WERI-Rb-1 (cell line): ENCODE measurements around the gene PARP3.
"Not testable (repeated sequence)": the region's sequence is repeated elsewhere in the genome, so short reads cannot be mapped to it uniquely, and the experiment has no call there.

Source experiments
- DNase-seq: peaks from one replicate; pipeline ENCODE4 v3.0.0-alpha.2; 2020
- H3K27ac ChIP-seq: fragments of 250-450 bp; sonication (Bioruptor Pico); 2 replicates; pipeline ENCODE4 v1.5.1; 2020; ENCODE audit warnings: mild to moderate bottlenecking, moderate library complexity
- H3K27me3 ChIP-seq: fragments of 250-450 bp; sonication (Bioruptor Pico); 2 replicates; pipeline ENCODE4 v1.5.1; 2021; ENCODE audit warnings: mild to moderate bottlenecking, low read depth, moderate library complexity; ENCODE audit not compliant: insufficient read depth, severe bottlenecking
- H3K36me3 ChIP-seq: fragments of 250-450 bp; sonication (Bioruptor Pico); 2 replicates; pipeline ENCODE4 v1.5.1; 2020; ENCODE audit warnings: mild to moderate bottlenecking, moderate library complexity
- H3K4me3 ChIP-seq: 2 replicates; pipeline ENCODE4 v1.5.1; 2011; ENCODE audit warnings: low read depth, mild to moderate bottlenecking, control low read depth, low read length
- H3K9me3 ChIP-seq: fragments of 250-450 bp; sonication (Bioruptor Pico); 2 replicates; pipeline ENCODE4 v1.5.1; 2021; ENCODE audit warnings: mild to moderate bottlenecking, moderate library complexity; ENCODE audit not compliant: severe bottlenecking
- TF ChIP-seq, protein P1 (sequence below): IDR thresholded peaks from 2 replicates; pipeline ENCODE4 v1.5.1; 2011; ENCODE audit warnings: low read depth, mild to moderate bottlenecking, control low read depth, inconsistent platforms, low read length

The PARP3 gene

GRCh38 chr3:51941798-51942602, at the start of gene PARP3, which contains the start of gene RRP9:
PARP3 (plus strand) TSS chr3:51942363; CDS start chr3:51943356, 993 bp downstream.
RRP9 (minus strand) TSS chr3:51941904; CDS start chr3:51941867, 37 bp downstream.
- Histone ChIP-seq H3K36me3 (peaks cover 25% of the 10 kb centered on the region), H3K27ac (peak within 1 kb of the TSS; percentile 88), H3K4me3 (peak within 1 kb of the TSS; percentile 81), H3K27me3 (no peaks in the 10 kb centered on the region), H3K9me3 (no peaks in the 10 kb centered on the region)
- TF ChIP-seq, protein P1, sequence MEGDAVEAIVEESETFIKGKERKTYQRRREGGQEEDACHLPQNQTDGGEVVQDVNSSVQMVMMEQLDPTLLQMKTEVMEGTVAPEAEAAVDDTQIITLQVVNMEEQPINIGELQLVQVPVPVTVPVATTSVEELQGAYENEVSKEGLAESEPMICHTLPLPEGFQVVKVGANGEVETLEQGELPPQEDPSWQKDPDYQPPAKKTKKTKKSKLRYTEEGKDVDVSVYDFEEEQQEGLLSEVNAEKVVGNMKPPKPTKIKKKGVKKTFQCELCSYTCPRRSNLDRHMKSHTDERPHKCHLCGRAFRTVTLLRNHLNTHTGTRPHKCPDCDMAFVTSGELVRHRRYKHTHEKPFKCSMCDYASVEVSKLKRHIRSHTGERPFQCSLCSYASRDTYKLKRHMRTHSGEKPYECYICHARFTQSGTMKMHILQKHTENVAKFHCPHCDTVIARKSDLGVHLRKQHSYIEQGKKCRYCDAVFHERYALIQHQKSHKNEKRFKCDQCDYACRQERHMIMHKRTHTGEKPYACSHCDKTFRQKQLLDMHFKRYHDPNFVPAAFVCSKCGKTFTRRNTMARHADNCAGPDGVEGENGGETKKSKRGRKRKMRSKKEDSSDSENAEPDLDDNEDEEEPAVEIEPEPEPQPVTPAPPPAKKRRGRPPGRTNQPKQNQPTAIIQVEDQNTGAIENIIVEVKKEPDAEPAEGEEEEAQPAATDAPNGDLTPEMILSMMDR: peak; percentile 96
- DNase-seq: peak; percentile 100

DNA sequence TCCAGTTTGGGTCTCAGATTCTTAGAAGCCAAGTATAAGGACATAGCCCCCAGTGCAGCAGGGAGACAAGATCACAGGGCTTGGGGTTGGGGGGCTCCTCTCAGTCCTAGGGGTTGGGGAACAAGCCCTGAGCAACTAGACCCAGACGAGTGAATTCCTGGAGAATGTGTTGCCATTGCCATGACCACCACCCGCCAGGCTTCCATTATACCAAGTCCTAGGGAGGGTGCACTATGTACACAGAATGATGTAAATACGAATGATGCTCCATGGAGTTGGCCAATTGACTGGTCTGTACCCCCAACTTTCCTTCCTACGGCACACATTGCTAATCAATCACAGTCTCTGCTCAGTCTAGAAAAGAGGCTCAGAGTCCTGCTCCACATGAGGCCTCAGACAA, 47.8 kb upstream of the PARP3 start:
- TF ChIP-seq, protein P1: no peak
- Histone ChIP-seq H3K36me3 (no peaks in the 10 kb centered on the region), H3K27me3 (no peaks in the 10 kb centered on the region), H3K9me3 (no peaks in the 10 kb centered on the region), H3K4me3 (no peak overlapping the region), H3K27ac (no peak overlapping the region)
- no peak for DNase-seq

DNA sequence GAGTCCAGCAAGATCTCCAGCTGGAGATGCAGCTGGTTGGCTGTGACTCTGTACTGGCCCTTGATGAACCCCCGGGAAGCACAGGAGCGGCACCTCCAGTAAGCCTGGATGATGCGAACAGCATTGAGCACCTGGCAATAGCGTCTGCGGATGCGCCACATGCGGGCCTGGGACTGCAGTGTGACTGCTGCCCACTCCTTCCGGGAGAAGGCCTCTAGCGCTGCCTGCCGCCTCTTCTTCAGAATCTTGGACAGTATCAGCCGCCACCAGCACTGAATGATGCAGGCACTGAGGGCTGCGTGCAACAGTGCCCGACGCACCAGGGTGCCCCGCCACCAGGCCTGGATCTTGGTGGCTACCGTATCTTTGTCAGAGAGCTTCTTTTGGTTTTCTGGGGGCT, 47.2 kb upstream of the PARP3 start:
- H3K4me3 ChIP-seq: no peak overlapping the region
- no peak for DNase-seq
- no peak overlapping the region for H3K27ac ChIP-seq
- no peaks in the 10 kb centered on the region for H3K27me3 ChIP-seq
- H3K9me3 ChIP-seq: no peaks in the 10 kb centered on the region
- TF ChIP-seq, protein P1: no peak
- H3K36me3 ChIP-seq: no peaks in the 10 kb centered on the region

GRCh38 chr3:51896607-51897305, 45.4 kb upstream of the PARP3 start:
- Histone ChIP-seq H3K27ac (no peak overlapping the region), H3K9me3 (no peaks in the 10 kb centered on the region), H3K36me3 (no peaks in the 10 kb centered on the region), H3K27me3 (no peaks in the 10 kb centered on the region), H3K4me3 (no peak overlapping the region)
- DNase-seq: no peak
- TF ChIP-seq, protein P1: no peak

- H3K9me3 ChIP-seq: no peaks in the 10 kb centered on the region
- TF ChIP-seq, protein P1: no peak
- H3K36me3 ChIP-seq: no peaks in the 10 kb centered on the region
- no peak overlapping the region for H3K27ac ChIP-seq
- no peaks in the 10 kb centered on the region for H3K27me3 ChIP-seq
- DNase-seq: no peak
- H3K4me3 ChIP-seq: no peak overlapping the region
Observed at GRCh38 chr3:51897391-51897790, 44.8 kb upstream of the PARP3 start.

DNA sequence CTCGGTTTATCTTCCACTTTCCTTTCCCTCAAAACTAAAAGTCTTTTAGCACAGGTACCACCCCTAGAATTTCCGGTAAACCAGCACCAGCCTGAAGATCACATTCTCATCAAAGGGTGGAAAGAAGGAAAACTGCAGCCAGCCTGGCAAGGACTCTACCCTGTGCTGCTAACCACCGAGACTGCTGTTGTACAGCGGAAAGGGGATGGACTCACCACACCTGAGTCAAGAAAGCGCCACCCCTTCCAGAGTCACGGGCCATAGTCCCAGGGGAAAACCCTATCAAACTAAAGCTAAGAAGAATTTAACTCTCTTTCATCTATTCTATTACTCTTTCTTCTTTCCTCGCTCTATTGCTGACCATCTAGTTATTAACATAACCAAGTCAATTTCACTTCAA, 42.1 kb upstream of the PARP3 start:
- not testable (repeated sequence) for H3K27me3 ChIP-seq, DNase-seq, H3K9me3 ChIP-seq, H3K36me3 ChIP-seq, H3K27ac ChIP-seq, H3K4me3 ChIP-seq

- not testable (repeated sequence) for H3K27me3 ChIP-seq, DNase-seq, H3K27ac ChIP-seq
Observed at GRCh38 chr3:51902361-51902760, 39.8 kb upstream of the PARP3 start.

More at GRCh38 chr3:51902361-51902760, 39.8 kb upstream of the PARP3 start:
- not testable (repeated sequence) for H3K4me3 ChIP-seq, H3K36me3 ChIP-seq, H3K9me3 ChIP-seq
